ENCODE results near the gene CLCN5.

DNA sequence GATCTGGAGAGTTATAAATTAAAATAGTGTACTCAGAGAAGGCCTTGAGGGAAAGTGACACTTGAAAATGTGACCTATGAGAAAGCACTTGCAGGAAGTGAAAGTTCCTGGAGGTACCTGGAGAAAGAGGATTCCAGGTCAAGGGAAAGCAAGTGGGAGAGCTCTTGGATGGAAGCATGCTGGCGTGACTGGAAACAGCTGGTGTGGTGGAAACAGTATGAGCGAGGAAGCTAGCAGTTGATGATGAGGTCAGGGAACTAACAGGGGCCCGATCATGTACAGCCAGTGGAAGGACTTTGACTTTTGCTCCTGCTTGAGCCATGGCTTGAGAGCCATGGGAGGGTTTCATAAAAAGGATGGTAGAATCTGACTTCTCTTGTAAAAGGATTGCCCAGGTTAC, 9.5 kb upstream of the CLCN5 start:
- TF ChIP-seq, protein P1, sequence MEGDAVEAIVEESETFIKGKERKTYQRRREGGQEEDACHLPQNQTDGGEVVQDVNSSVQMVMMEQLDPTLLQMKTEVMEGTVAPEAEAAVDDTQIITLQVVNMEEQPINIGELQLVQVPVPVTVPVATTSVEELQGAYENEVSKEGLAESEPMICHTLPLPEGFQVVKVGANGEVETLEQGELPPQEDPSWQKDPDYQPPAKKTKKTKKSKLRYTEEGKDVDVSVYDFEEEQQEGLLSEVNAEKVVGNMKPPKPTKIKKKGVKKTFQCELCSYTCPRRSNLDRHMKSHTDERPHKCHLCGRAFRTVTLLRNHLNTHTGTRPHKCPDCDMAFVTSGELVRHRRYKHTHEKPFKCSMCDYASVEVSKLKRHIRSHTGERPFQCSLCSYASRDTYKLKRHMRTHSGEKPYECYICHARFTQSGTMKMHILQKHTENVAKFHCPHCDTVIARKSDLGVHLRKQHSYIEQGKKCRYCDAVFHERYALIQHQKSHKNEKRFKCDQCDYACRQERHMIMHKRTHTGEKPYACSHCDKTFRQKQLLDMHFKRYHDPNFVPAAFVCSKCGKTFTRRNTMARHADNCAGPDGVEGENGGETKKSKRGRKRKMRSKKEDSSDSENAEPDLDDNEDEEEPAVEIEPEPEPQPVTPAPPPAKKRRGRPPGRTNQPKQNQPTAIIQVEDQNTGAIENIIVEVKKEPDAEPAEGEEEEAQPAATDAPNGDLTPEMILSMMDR (IDR thresholded peaks at IDR 0.05) = no peak
- TF ChIP-seq POLR2A (IDR thresholded peaks at IDR 0.05) = no peak
- no peak for TF ChIP-seq EP300 (IDR thresholded peaks at IDR 0.05; ENCODE audit: low read depth)
- TF ChIP-seq POLR2AphosphoS5 (IDR thresholded peaks at IDR 0.05) = no peak
